K562 (cell line): ENCODE results near the gene GLMN. TPM values are rescaled to one million over a fixed set of nuclear protein-coding genes. Genes with fewer than 3 reads are reported as not detected.
A peak's percentile ranks its signal among the peaks of the same experiment; 100 is the strongest.

ENCODE experiments used
- CBFA2T3 ChIP-seq: fragments of 450-650 bp; IDR thresholded peaks from 2 replicates; pipeline ENCODE4 v1.6.1; 2017
- CBX5 ChIP-seq: IDR thresholded peaks from 2 replicates; pipeline ENCODE4 v1.6.1; 2014; ENCODE audit warnings: low read depth, borderline replicate concordance
- CTCF ChIP-seq, 3 experiments: IDR thresholded peaks in 2 of 3; conservative IDR thresholded peaks in 1 of 3; 2 replicates each; pipeline ENCODE4 v1.5.1; 2011 to 2012; ENCODE audit warnings: low read length in 3 of 3, mild to moderate bottlenecking in 3 of 3, control low read depth in 2 of 3, improper control_type of control experiment in 1 of 3, inconsistent platforms in 1 of 3, low read depth in 1 of 3, mixed read lengths in 1 of 3, moderate library complexity in 1 of 3; ENCODE audit not compliant: insufficient read depth in 2 of 3
- ELF2 ChIP-seq: fragments of 250-450 bp; sonication (Bioruptor Pico); IDR thresholded peaks from 2 replicates; pipeline ENCODE4 v1.5.0; 2021; ENCODE audit warnings: mild to moderate bottlenecking
- ETS2 ChIP-seq: IDR thresholded peaks from 2 replicates; pipeline ENCODE4 v1.6.1; 2016; ENCODE audit warnings: borderline replicate concordance, missing genetic modification characterization, mild to moderate bottlenecking, moderate library complexity, missing compliant biosample characterization; ENCODE audit not compliant: poor library complexity, severe bottlenecking
- KDM1A ChIP-seq, 2 experiments: fragments of 450-650 bp; IDR thresholded peaks; 2 replicates each; pipeline ENCODE4 v1.6.1; 2016; ENCODE audit warnings: mild to moderate bottlenecking in 2 of 2
- MNT ChIP-seq, 2 experiments: fragments of 450-650 bp; conservative IDR thresholded peaks; 2 replicates each; pipeline ENCODE4 v1.6.1; 2017; ENCODE audit warnings: mild to moderate bottlenecking in 2 of 2, moderate library complexity in 2 of 2
- RAD21 ChIP-seq, 2 experiments: fragments of 250-450 bp in 1 of 2; fragments of 450-650 bp in 1 of 2; sonication (Bioruptor Pico) in 1 of 2; formaldehyde crosslinking in 1 of 2; IDR thresholded peaks in 1 of 2; conservative IDR thresholded peaks in 1 of 2; 2 replicates each; pipeline versions ENCODE4 v1.4.0 to v1.8.0; 2020 to 2022; ENCODE audit warnings: mild to moderate bottlenecking in 2 of 2, moderate library complexity in 1 of 2
- RCOR1 ChIP-seq, 2 experiments: IDR thresholded peaks; 2 replicates each; pipeline ENCODE4 v1.6.1; 2012; ENCODE audit warnings: low read depth in 2 of 2, low read length in 2 of 2, borderline replicate concordance in 1 of 2, improper control_type of control experiment in 1 of 2
- REST ChIP-seq, 2 experiments: fragments of 450-650 bp; formaldehyde crosslinking in 1 of 2; IDR thresholded peaks; 2 replicates each; pipeline versions ENCODE4 v1.4.0 to v1.6.1; 2014 to 2020; ENCODE audit warnings: mild to moderate bottlenecking in 2 of 2, borderline replicate concordance in 1 of 2, low read depth in 1 of 2
- SMC3 ChIP-seq: conservative IDR thresholded peaks from 2 replicates; pipeline ENCODE4 v1.6.1; 2011; ENCODE audit warnings: low read depth, low read length, improper control_type of control experiment; ENCODE audit not compliant: insufficient read depth
- TCF3 ChIP-seq: sonication (generic); formaldehyde crosslinking; IDR thresholded peaks from 2 replicates; pipeline ENCODE4 v1.4.0; 2020; ENCODE audit warnings: mild to moderate bottlenecking, missing genetic modification reagents
- THRAP3 ChIP-seq: fragments of 450-650 bp; IDR thresholded peaks from 2 replicates; pipeline ENCODE4 v1.6.1; 2016; ENCODE audit warnings: mild to moderate bottlenecking, inconsistent platforms, borderline replicate concordance
- WHSC1 ChIP-seq: IDR thresholded peaks from one replicate; pipeline ENCODE4 v1.6.1; 2012; ENCODE audit warnings: low read length, control low read depth, inconsistent platforms
- polyA plus RNA-seq, 8 experiments: library from polyadenylated mRNA; depleted of rRNA in 4 of 8; stranded (reverse) in 5 of 8; unstranded in 3 of 8; fragments of >200 nt; fragmentation: Nextera tagmentation in 2 of 8; fragmentation: Illumina TruSeq in 1 of 8; extraction: Ambion mirVana in 2 of 8; extraction: Trizol in 1 of 8; gene quantifications; 2 replicates each; pipeline versions ENCODE4 v1.2.1 to v1.2.3, GENCODE V29; 2011 to 2014; ENCODE audit warnings: inconsistent platforms in 1 of 8, missing spikeins in 1 of 8
- total RNA-seq, 7 experiments: library from RNA; depleted of rRNA in 6 of 7; stranded (reverse); fragments of >200 nt in 6 of 7; fragmentation: Illumina TruSeq in 2 of 7; extraction: Trizol in 2 of 7; gene quantifications; 2 replicates each; pipeline versions ENCODE4 v1.2.1 to v1.2.3, GENCODE V29; 2011 to 2021; ENCODE audit warnings: low replicate concordance in 1 of 7

The GLMN gene
- total and polyA plus RNA-seq, 9 of the 15 experiments (the other 6 are each of a cell fraction or from before 2014, with no cell fraction given) = 13.0 to 24.8 (median 19.0) TPM

- TF ChIP-seq CTCF (IDR thresholded peaks at IDR 0.05 in 2 of 3, conservative IDR thresholded peaks at IDR 0.05 in 1 of 3; ENCODE audit: insufficient read depth in 2 of 3, low read depth in 1 of 3, low read length in 3 of 3) (peak; percentile 47 to 82 (median 70); a peak in 5 of 6 replicates), RAD21 (CRISPR knock-in tag; conservative IDR thresholded peaks at IDR 0.05 in 1 of 2, IDR thresholded peaks at IDR 0.05 in 1 of 2) (peak; percentile 80 to 86), WHSC1 (no peak), MNT (conservative IDR thresholded peaks at IDR 0.05) (0 out of 4 replicates have a peak, but pooled peaks of 1 of the 2 experiments have one; percentile 18), TCF3 (CRISPR knock-in tag) (no peak), CBFA2T3 (no peak), SMC3 (0 out of 2 replicates have a peak, but pooled peaks have one; percentile 25), ELF2 (CRISPR knock-in tag) (no peak), REST (IDR thresholded peaks at IDR 0.05; ENCODE audit: borderline replicate concordance) (peak; percentile 64; the same call in 1 of the 2 replicates), REST (CRISPR knock-in tag; IDR thresholded peaks at IDR 0.05; ENCODE audit: low read depth) (no peak), ETS2 (tag) (no peak), KDM1A (IDR thresholded peaks at IDR 0.05) (no peak), CBX5 (no peak), RCOR1 (IDR thresholded peaks at IDR 0.05; ENCODE audit: borderline replicate concordance in 1 of 2, low read depth in 2 of 2, low read length in 2 of 2) (no peak), THRAP3 (no peak)
Measured at GRCh38 chr1:92291372-92291999, 7.3 kb downstream of the GLMN start (continued).
